Lower leg skin (tissue), 3 donors: ENCODE data around the gene ABT1.

Experiments used
- CTCF ChIP-seq, 3 donors: fragments of 450-650 bp; IDR thresholded peaks; one replicate each; pipeline ENCODE4 v1.5.1; 2016; ENCODE audit warnings: antibody characterized with exemption in 3 of 3, mild to moderate bottlenecking in 3 of 3, moderate library complexity in 2 of 3
- POLR2A ChIP-seq, 2 donors: fragments of 450-650 bp; IDR thresholded peaks; one replicate each; pipeline ENCODE4 v1.6.1; 2016 to 2017; ENCODE audit warnings: antibody characterized with exemption in 2 of 2, mild to moderate bottlenecking in 1 of 2, moderate library complexity in 1 of 2

- TF ChIP-seq POLR2A (IDR thresholded peaks at IDR 0.05), result no peak
- no peak for TF ChIP-seq CTCF (IDR thresholded peaks at IDR 0.05)
Measured at GRCh38 chr6:26555505-26556262, 41.1 kb upstream of the ABT1 start.
